Endometrial microvascular endothelial cells (primary cell): Measurements from ENCODE around the gene ZNF43. TPM values are rescaled to one million over a fixed set of nuclear protein-coding genes. Genes with fewer than 3 reads are reported as not detected.
"Not testable (repeated sequence)": the region's sequence is repeated elsewhere in the genome, so short reads cannot be mapped to it uniquely, and the experiment has no call there.

Experiments used
- in situ Hi-C: cut with HindIII; loops from 2 replicates; pipeline ENCODE4 v1.10.0; 2017; ENCODE audit warnings: low sequenced_read_pairs, low pct_unique_long_range_greater_than_20kb; ENCODE audit errors: inconsistent ontology term
- total RNA-seq: library from RNA; depleted of rRNA; stranded (reverse); fragments of >200 nt; gene quantifications from one replicate; pipeline ENCODE4 v1.2.3, GENCODE V29; 2015; ENCODE audit errors: inconsistent ontology term

The ZNF43 gene
- 6.6 TPM for total RNA-seq

- in situ Hi-C loops, result no loop called here
Observed at GRCh38 chr19:21835810-21836444, at the start of gene ZNF43. ZNF43 (minus strand) TSS chr19:21836182; CDS start chr19:21836038, 144 bp downstream.

GRCh38 chr19:21885516-21885915 lies 49.5 kb upstream of the ZNF43 start:
- in situ Hi-C loops, result not testable (repeated sequence)

GRCh38 chr19:21884786-21885185 lies 48.8 kb upstream of the ZNF43 start:
- in situ Hi-C loops, result not testable (repeated sequence)

GRCh38 chr19:21883516-21883915 lies 47.5 kb upstream of the ZNF43 start:
- in situ Hi-C loops, result no loop called here

- in situ Hi-C loops, result not testable (repeated sequence)
Observed at GRCh38 chr19:21880761-21881160, 44.8 kb upstream of the ZNF43 start.

GRCh38 chr19:21878646-21879045 lies 42.7 kb upstream of the ZNF43 start:
- in situ Hi-C loops, result no loop called here

- in situ Hi-C loops, result no loop called here
Observed at GRCh38 chr19:21877976-21878375, 42.0 kb upstream of the ZNF43 start.

- in situ Hi-C loops, result not testable (repeated sequence)
Observed at GRCh38 chr19:21876608-21877007, 40.6 kb upstream of the ZNF43 start.

- in situ Hi-C loops, result no loop called here
Observed at GRCh38 chr19:21856773-21857514, 21.0 kb upstream of the ZNF43 start.

GRCh38 chr19:21851596-21852345 lies 15.8 kb upstream of the ZNF43 start:
- in situ Hi-C loops, result no loop called here

- in situ Hi-C loops, result no loop called here
Observed at GRCh38 chr19:21850656-21851255, 14.8 kb upstream of the ZNF43 start.

GRCh38 chr19:21848706-21849105 lies 12.7 kb upstream of the ZNF43 start:
- in situ Hi-C loops, result no loop called here

- in situ Hi-C loops, result no loop called here
Observed at GRCh38 chr19:21843081-21843480, 7.1 kb upstream of the ZNF43 start.

- in situ Hi-C loops, result no loop called here
Observed at GRCh38 chr19:21841488-21842097, 5.6 kb upstream of the ZNF43 start.

- in situ Hi-C loops, result no loop called here
Observed at GRCh38 chr19:21841081-21841480, 5.1 kb upstream of the ZNF43 start.

GRCh38 chr19:21839976-21840375 lies 4.0 kb upstream of the ZNF43 start:
- in situ Hi-C loops, result no loop called here

GRCh38 chr19:21838646-21839045 lies 2.7 kb upstream of the ZNF43 start:
- in situ Hi-C loops, result no loop called here

GRCh38 chr19:21835429-21835809 lies 563 bp downstream of the ZNF43 start:
- in situ Hi-C loops, result no loop called here

GRCh38 chr19:21833733-21834132 lies 2.2 kb downstream of the ZNF43 start:
- in situ Hi-C loops, result no loop called here
